ENCODE data around the gene TOR1AIP1. TPM values are rescaled to one million over a fixed set of nuclear protein-coding genes. Genes with fewer than 3 reads are reported as not detected.
A peak's percentile ranks its signal among the peaks of the same experiment; 100 is the strongest.

TOR1AIP1 gene
- total RNA-seq, 5 donors from 2014 or later (not counting 1 experiment from before 2014, with no cell fraction given) = 41.1 to 60.3 (median 44.7) TPM

- H3K4me3 ChIP-seq (ENCODE audit: control insufficient read depth in 1 of 2, extremely low read depth in 1 of 2, low read length in 1 of 2) = no peak overlapping the region
- H3K9me3 Mint-ChIP-seq = no peaks in the 10 kb centered on the region
- ATAC-seq (replicated peaks in 1 of 4) (no peak), DNase-seq (no peak)
- H3K36me3 Mint-ChIP-seq = no peaks in the 10 kb centered on the region
- ChIA-PET POLR2A (no interaction called here), CTCF (no interaction called here)
- peaks cover 3 to 6% of the 10 kb centered on the region in 2 donors for H3K27me3 Mint-ChIP-seq
- H3K9me3 ChIP-seq = no peaks in the 10 kb centered on the region
- H3K27ac ChIP-seq (ENCODE audit: low read length) = no peak overlapping the region
- no peak overlapping the region for H3K4me3 Mint-ChIP-seq
- H3K4me1 ChIP-seq (ENCODE audit: control insufficient read depth in 1 of 2, extremely low read depth in 1 of 2, insufficient read depth in 2 of 2, low read length in 2 of 2) = no peaks in the 10 kb centered on the region
- H3K4me1 Mint-ChIP-seq = peaks cover 0 to 2% (median 0%) of the 10 kb centered on the region in 3 donors
- no peak overlapping the region for H3K27ac Mint-ChIP-seq
- no peaks in the 10 kb centered on the region for H3K27me3 ChIP-seq (replicated peaks in 1 of 2; ENCODE audit: control insufficient read depth in 2 of 2, extremely low read depth in 1 of 2, insufficient read depth in 2 of 2, low read length in 1 of 2)
- no peaks in the 10 kb centered on the region for H3K36me3 ChIP-seq (ENCODE audit: control insufficient read depth in 2 of 2, extremely low read depth in 1 of 2, insufficient read depth in 1 of 2, low read length in 1 of 2)
Observed at GRCh38 chr1:179937668-179938254, 55.7 kb downstream of the TOR1AIP1 start.

- no peak overlapping the region for H3K4me3 Mint-ChIP-seq
- no peak overlapping the region for H3K4me3 ChIP-seq (ENCODE audit: control insufficient read depth in 1 of 2, extremely low read depth in 1 of 2, low read length in 1 of 2)
- no peak overlapping the region for H3K27ac ChIP-seq (ENCODE audit: low read length)
Observed at GRCh38 chr1:179938752-179939151, 56.7 kb downstream of the TOR1AIP1 start.

GRCh38 chr1:179939941-179940340 is 57.9 kb downstream of the TOR1AIP1 start:
- ChIA-PET POLR2A (no interaction called here), CTCF (no interaction called here)
- 80% methylated on average over 1 of the region's 1 CpG for WGBS (ENCODE audit: insufficient coverage)
- Mint-ChIP-seq H3K4me3 (no peak overlapping the region), H3K27ac (no peak overlapping the region), H3K4me1 (peaks cover 0 to 3% (median 0%) of the 10 kb centered on the region in 3 donors), H3K9me3 (no peaks in the 10 kb centered on the region), H3K36me3 (no peaks in the 10 kb centered on the region), H3K27me3 (peaks cover 2 to 6% of the 10 kb centered on the region in 2 donors)
- no peaks in the 10 kb centered on the region for H3K9me3 ChIP-seq
- no peaks in the 10 kb centered on the region for H3K4me1 ChIP-seq (ENCODE audit: control insufficient read depth in 1 of 2, extremely low read depth in 1 of 2, insufficient read depth in 2 of 2, low read length in 2 of 2)
- no peak overlapping the region for H3K4me3 ChIP-seq (ENCODE audit: control insufficient read depth in 1 of 2, extremely low read depth in 1 of 2, low read length in 1 of 2)
- ATAC-seq (replicated peaks in 1 of 4) (no peak), DNase-seq (no peak)
- H3K36me3 ChIP-seq (ENCODE audit: control insufficient read depth in 2 of 2, extremely low read depth in 1 of 2, insufficient read depth in 1 of 2, low read length in 1 of 2) = no peaks in the 10 kb centered on the region
- H3K27me3 ChIP-seq (replicated peaks in 1 of 2; ENCODE audit: control insufficient read depth in 2 of 2, extremely low read depth in 1 of 2, insufficient read depth in 2 of 2, low read length in 1 of 2) = no peaks in the 10 kb centered on the region
- no peak overlapping the region for H3K27ac ChIP-seq (ENCODE audit: low read length)

More at GRCh38 chr1:179938752-179939151, 56.7 kb downstream of the TOR1AIP1 start:
- no peak for ATAC-seq (replicated peaks in 1 of 4)
- H3K9me3 ChIP-seq = no peaks in the 10 kb centered on the region
- ChIA-PET POLR2A (no interaction called here), CTCF (no interaction called here)
- H3K4me1 ChIP-seq (ENCODE audit: control insufficient read depth in 1 of 2, extremely low read depth in 1 of 2, insufficient read depth in 2 of 2, low read length in 2 of 2) = no peaks in the 10 kb centered on the region
- H3K27ac Mint-ChIP-seq = no peak overlapping the region
- no peaks in the 10 kb centered on the region for H3K9me3 Mint-ChIP-seq
- no peaks in the 10 kb centered on the region for H3K36me3 ChIP-seq (ENCODE audit: control insufficient read depth in 2 of 2, extremely low read depth in 1 of 2, insufficient read depth in 1 of 2, low read length in 1 of 2)
- no peak for DNase-seq
- peaks cover 3 to 6% of the 10 kb centered on the region in 2 donors for H3K27me3 Mint-ChIP-seq
- WGBS (ENCODE audit: insufficient coverage) = no CpG with 5 or more reads among the region's 2 CpGs
- H3K27me3 ChIP-seq (replicated peaks in 1 of 2; ENCODE audit: control insufficient read depth in 2 of 2, extremely low read depth in 1 of 2, insufficient read depth in 2 of 2, low read length in 1 of 2) = no peaks in the 10 kb centered on the region
- H3K4me1 Mint-ChIP-seq = peaks cover 0 to 3% (median 0%) of the 10 kb centered on the region in 3 donors
- H3K36me3 Mint-ChIP-seq = no peaks in the 10 kb centered on the region

GRCh38 chr1:179941454-179941853 is 59.4 kb downstream of the TOR1AIP1 start:
- no peaks in the 10 kb centered on the region for H3K9me3 Mint-ChIP-seq
- Histone ChIP-seq H3K36me3 (ENCODE audit: control insufficient read depth in 2 of 2, extremely low read depth in 1 of 2, insufficient read depth in 1 of 2, low read length in 1 of 2) (no peaks in the 10 kb centered on the region), H3K4me3 (ENCODE audit: control insufficient read depth in 1 of 2, extremely low read depth in 1 of 2, low read length in 1 of 2) (no peak overlapping the region), H3K27me3 (replicated peaks in 1 of 2; ENCODE audit: control insufficient read depth in 2 of 2, extremely low read depth in 1 of 2, insufficient read depth in 2 of 2, low read length in 1 of 2) (no peaks in the 10 kb centered on the region), H3K9me3 (no peaks in the 10 kb centered on the region), H3K27ac (ENCODE audit: low read length) (no peak overlapping the region), H3K4me1 (ENCODE audit: control insufficient read depth in 1 of 2, extremely low read depth in 1 of 2, insufficient read depth in 2 of 2, low read length in 2 of 2) (no peaks in the 10 kb centered on the region)
- ChIA-PET POLR2A (interaction anchor here in 1 of 2 donors (0.6 kb wide), 1 partner anchor 346 kb away, joined by 3 read pairs; no protein-coding TSS in a partner anchor), CTCF (interaction anchor here in 1 of 2 donors (0.6 to 1.0 kb wide), 2 partner anchors 238 to 1123 kb away, joined by 5 to 10 read pairs; no protein-coding TSS in a partner anchor)
- H3K27ac Mint-ChIP-seq = no peak overlapping the region
- H3K4me3 Mint-ChIP-seq = no peak overlapping the region
- peaks cover 2 to 6% of the 10 kb centered on the region in 2 donors for H3K27me3 Mint-ChIP-seq
- H3K36me3 Mint-ChIP-seq = no peaks in the 10 kb centered on the region
- no peak for DNase-seq
- H3K4me1 Mint-ChIP-seq = peaks cover 0 to 3% (median 0%) of the 10 kb centered on the region in 3 donors
- WGBS (ENCODE audit: insufficient coverage) = 94% methylated on average over 2 of the region's 2 CpGs
- no peak for ATAC-seq (replicated peaks in 1 of 4)

GRCh38 chr1:179950651-179951050 is 68.6 kb downstream of the TOR1AIP1 start:
- Mint-ChIP-seq H3K36me3 (no peaks in the 10 kb centered on the region), H3K27me3 (no peaks in the 10 kb centered on the region), H3K4me1 (peaks cover 24 to 34% (median 31%) of the 10 kb centered on the region in 3 donors), H3K9me3 (no peaks in the 10 kb centered on the region), H3K4me3 (no peak overlapping the region), H3K27ac (no peak overlapping the region)
- ATAC-seq (replicated peaks in 1 of 4) (no peak), DNase-seq (no peak)
- Histone ChIP-seq H3K4me3 (ENCODE audit: control insufficient read depth in 1 of 2, extremely low read depth in 1 of 2, low read length in 1 of 2) (no peak overlapping the region), H3K27me3 (replicated peaks in 1 of 2; ENCODE audit: control insufficient read depth in 2 of 2, extremely low read depth in 1 of 2, insufficient read depth in 2 of 2, low read length in 1 of 2) (no peaks in the 10 kb centered on the region), H3K27ac (ENCODE audit: low read length) (no peak overlapping the region), H3K9me3 (no peaks in the 10 kb centered on the region), H3K4me1 (ENCODE audit: control insufficient read depth in 1 of 2, extremely low read depth in 1 of 2, insufficient read depth in 2 of 2, low read length in 2 of 2) (peaks cover 10 to 22% of the 10 kb centered on the region in 2 experiments), H3K36me3 (ENCODE audit: control insufficient read depth in 2 of 2, extremely low read depth in 1 of 2, insufficient read depth in 1 of 2, low read length in 1 of 2) (no peaks in the 10 kb centered on the region)
- ChIA-PET POLR2A (no interaction called here), CTCF (interaction anchor here in 1 of 2 donors (0.7 to 1.4 kb wide), 2 partner anchors 21 to 136 kb away, joined by 3 to 8 read pairs; no protein-coding TSS in a partner anchor)
- WGBS (ENCODE audit: insufficient coverage) = 98% methylated on average over 7 of the region's 7 CpGs

GRCh38 chr1:179951383-179952144 is 69.5 kb downstream of the TOR1AIP1 start:
- Mint-ChIP-seq H3K36me3 (no peaks in the 10 kb centered on the region), H3K9me3 (no peaks in the 10 kb centered on the region), H3K4me1 (peaks cover 33 to 43% (median 40%) of the 10 kb centered on the region in 3 donors), H3K27ac (peak overlapping the region; percentile 97 to 98), H3K27me3 (no peaks in the 10 kb centered on the region), H3K4me3 (peak overlapping the region in 1 of 3 donors; percentile 83)
- CTCF ChIA-PET = interaction anchor here (0.8 to 1.4 kb wide), 2 partner anchors 21 to 22 kb away, joined by 3 to 8 read pairs; no protein-coding TSS in a partner anchor
- POLR2A ChIA-PET = no interaction called here
- H3K36me3 ChIP-seq (ENCODE audit: control insufficient read depth in 2 of 2, extremely low read depth in 1 of 2, insufficient read depth in 1 of 2, low read length in 1 of 2) = no peaks in the 10 kb centered on the region
- DNase-seq (no peak), ATAC-seq (replicated peaks in 1 of 4) (no peak)
- no peaks in the 10 kb centered on the region for H3K9me3 ChIP-seq
- H3K27me3 ChIP-seq (replicated peaks in 1 of 2; ENCODE audit: control insufficient read depth in 2 of 2, extremely low read depth in 1 of 2, insufficient read depth in 2 of 2, low read length in 1 of 2) = no peaks in the 10 kb centered on the region
- 100% methylated on average over 5 of the region's 10 CpGs for WGBS (ENCODE audit: insufficient coverage)
- H3K4me3 ChIP-seq (ENCODE audit: control insufficient read depth in 1 of 2, extremely low read depth in 1 of 2, low read length in 1 of 2) = no peak overlapping the region
- H3K4me1 ChIP-seq (ENCODE audit: control insufficient read depth in 1 of 2, extremely low read depth in 1 of 2, insufficient read depth in 2 of 2, low read length in 2 of 2) = peaks cover 20 to 24% of the 10 kb centered on the region in 2 experiments
- H3K27ac ChIP-seq (ENCODE audit: low read length) = peak overlapping the region; percentile 94
